Activated naive CD4-positive, alpha-beta T cell treated with anti-CD3 and anti-CD28 coated beads, Interleukin-2, amount 50 U/mL, for 24 hours (primary cell): ENCODE measurements around the gene HCN1.
"Not testable (repeated sequence)": the region's sequence is repeated elsewhere in the genome, so short reads cannot be mapped to it uniquely, and the experiment has no call there.

ENCODE experiments used
- H3K27ac Mint-ChIP-seq: one replicate; pipeline ENCODE4 v1.8.0; 2021; ENCODE audit warnings: mild to moderate bottlenecking, mixed read lengths
- H3K27me3 Mint-ChIP-seq: one replicate; pipeline ENCODE4 v1.8.0; 2021; ENCODE audit warnings: mixed read lengths
- H3K36me3 Mint-ChIP-seq: one replicate; pipeline ENCODE4 v1.8.0; 2021; ENCODE audit warnings: mixed read lengths
- H3K4me1 Mint-ChIP-seq: one replicate; pipeline ENCODE4 v1.8.0; 2021; ENCODE audit warnings: mixed read lengths
- H3K4me3 Mint-ChIP-seq: one replicate; pipeline ENCODE4 v1.8.0; 2021; ENCODE audit warnings: mild to moderate bottlenecking, mixed read lengths
- H3K9me3 Mint-ChIP-seq: one replicate; pipeline ENCODE4 v1.8.0; 2021; ENCODE audit warnings: mixed read lengths

The HCN1 gene

GRCh38 chr5:45532826-45533624, 163.2 kb downstream of the HCN1 start:
- H3K27me3 Mint-ChIP-seq: no peaks in the 10 kb centered on the region
- H3K4me3 Mint-ChIP-seq: no peak overlapping the region
- H3K4me1 Mint-ChIP-seq: no peaks in the 10 kb centered on the region
- no peaks in the 10 kb centered on the region for H3K9me3 Mint-ChIP-seq
- H3K27ac Mint-ChIP-seq: no peak overlapping the region
- H3K36me3 Mint-ChIP-seq: no peaks in the 10 kb centered on the region

GRCh38 chr5:45521067-45521466, 175.1 kb downstream of the HCN1 start:
- no peak overlapping the region for H3K27ac Mint-ChIP-seq
- no peak overlapping the region for H3K4me3 Mint-ChIP-seq
- H3K4me1 Mint-ChIP-seq: no peaks in the 10 kb centered on the region
- H3K36me3 Mint-ChIP-seq: no peaks in the 10 kb centered on the region
- no peaks in the 10 kb centered on the region for H3K27me3 Mint-ChIP-seq
- H3K9me3 Mint-ChIP-seq: no peaks in the 10 kb centered on the region

GRCh38 chr5:45512521-45512920, 183.7 kb downstream of the HCN1 start:
- no peaks in the 10 kb centered on the region for H3K27me3 Mint-ChIP-seq
- no peaks in the 10 kb centered on the region for H3K36me3 Mint-ChIP-seq
- H3K9me3 Mint-ChIP-seq: peaks cover 6% of the 10 kb centered on the region
- H3K27ac Mint-ChIP-seq: no peak overlapping the region
- no peaks in the 10 kb centered on the region for H3K4me1 Mint-ChIP-seq
- no peak overlapping the region for H3K4me3 Mint-ChIP-seq

GRCh38 chr5:45509371-45509770, 186.8 kb downstream of the HCN1 start:
- Mint-ChIP-seq H3K4me1 (no peaks in the 10 kb centered on the region), H3K9me3 (peaks cover 3% of the 10 kb centered on the region), H3K36me3 (no peaks in the 10 kb centered on the region), H3K27ac (no peak overlapping the region), H3K4me3 (no peak overlapping the region), H3K27me3 (no peaks in the 10 kb centered on the region)

GRCh38 chr5:45508135-45508534, 188.0 kb downstream of the HCN1 start:
- H3K4me1 Mint-ChIP-seq: no peaks in the 10 kb centered on the region
- no peak overlapping the region for H3K27ac Mint-ChIP-seq
- no peak overlapping the region for H3K4me3 Mint-ChIP-seq
- H3K36me3 Mint-ChIP-seq: no peaks in the 10 kb centered on the region
- no peaks in the 10 kb centered on the region for H3K27me3 Mint-ChIP-seq
- H3K9me3 Mint-ChIP-seq: peaks cover 2% of the 10 kb centered on the region

GRCh38 chr5:45507178-45507577, 189.0 kb downstream of the HCN1 start:
- H3K4me1 Mint-ChIP-seq: no peaks in the 10 kb centered on the region
- H3K27me3 Mint-ChIP-seq: no peaks in the 10 kb centered on the region
- H3K36me3 Mint-ChIP-seq: no peaks in the 10 kb centered on the region
- H3K9me3 Mint-ChIP-seq: peaks cover 5% of the 10 kb centered on the region
- no peak overlapping the region for H3K27ac Mint-ChIP-seq
- H3K4me3 Mint-ChIP-seq: no peak overlapping the region

- H3K27me3 Mint-ChIP-seq, H3K4me3 Mint-ChIP-seq, H3K4me1 Mint-ChIP-seq, H3K9me3 Mint-ChIP-seq, H3K27ac Mint-ChIP-seq, H3K36me3 Mint-ChIP-seq: not testable (repeated sequence)
Measured at GRCh38 chr5:45499006-45499405, 197.2 kb downstream of the HCN1 start.

GRCh38 chr5:45491368-45491767, 204.8 kb downstream of the HCN1 start:
- H3K27ac Mint-ChIP-seq: no peak overlapping the region
- no peak overlapping the region for H3K4me3 Mint-ChIP-seq
- H3K9me3 Mint-ChIP-seq: no peaks in the 10 kb centered on the region
- H3K36me3 Mint-ChIP-seq: no peaks in the 10 kb centered on the region
- H3K4me1 Mint-ChIP-seq: no peaks in the 10 kb centered on the region
- no peaks in the 10 kb centered on the region for H3K27me3 Mint-ChIP-seq

GRCh38 chr5:45484781-45485180, 211.4 kb downstream of the HCN1 start:
- no peaks in the 10 kb centered on the region for H3K4me1 Mint-ChIP-seq
- no peaks in the 10 kb centered on the region for H3K27me3 Mint-ChIP-seq
- H3K27ac Mint-ChIP-seq: no peak overlapping the region
- no peaks in the 10 kb centered on the region for H3K36me3 Mint-ChIP-seq
- H3K4me3 Mint-ChIP-seq: no peak overlapping the region
- no peaks in the 10 kb centered on the region for H3K9me3 Mint-ChIP-seq

- no peaks in the 10 kb centered on the region for H3K9me3 Mint-ChIP-seq
- H3K27ac Mint-ChIP-seq: no peak overlapping the region
- no peaks in the 10 kb centered on the region for H3K4me1 Mint-ChIP-seq
- no peaks in the 10 kb centered on the region for H3K36me3 Mint-ChIP-seq
- no peaks in the 10 kb centered on the region for H3K27me3 Mint-ChIP-seq
- no peak overlapping the region for H3K4me3 Mint-ChIP-seq
Measured at GRCh38 chr5:45454114-45454513, 242.1 kb downstream of the HCN1 start.

- H3K4me3 Mint-ChIP-seq, H3K36me3 Mint-ChIP-seq, H3K9me3 Mint-ChIP-seq, H3K4me1 Mint-ChIP-seq, H3K27me3 Mint-ChIP-seq, H3K27ac Mint-ChIP-seq: not testable (repeated sequence)
Measured at GRCh38 chr5:45444856-45445255, 251.3 kb downstream of the HCN1 start.

GRCh38 chr5:45440466-45440865, 255.7 kb downstream of the HCN1 start:
- Mint-ChIP-seq H3K4me3 (no peak overlapping the region), H3K36me3 (no peaks in the 10 kb centered on the region), H3K27me3 (no peaks in the 10 kb centered on the region), H3K9me3 (no peaks in the 10 kb centered on the region), H3K4me1 (no peaks in the 10 kb centered on the region), H3K27ac (no peak overlapping the region)

- Mint-ChIP-seq H3K9me3 (peaks cover 4% of the 10 kb centered on the region), H3K4me3 (no peak overlapping the region), H3K36me3 (no peaks in the 10 kb centered on the region), H3K4me1 (no peaks in the 10 kb centered on the region), H3K27ac (no peak overlapping the region), H3K27me3 (no peaks in the 10 kb centered on the region)
Measured at GRCh38 chr5:45437752-45438151, 258.4 kb downstream of the HCN1 start.

- no peak overlapping the region for H3K4me3 Mint-ChIP-seq
- no peaks in the 10 kb centered on the region for H3K9me3 Mint-ChIP-seq
- H3K4me1 Mint-ChIP-seq: no peaks in the 10 kb centered on the region
- H3K36me3 Mint-ChIP-seq: no peaks in the 10 kb centered on the region
- no peak overlapping the region for H3K27ac Mint-ChIP-seq
- H3K27me3 Mint-ChIP-seq: no peaks in the 10 kb centered on the region
Measured at GRCh38 chr5:45417285-45417998, 278.7 kb downstream of the HCN1 start.

GRCh38 chr5:45414620-45415573, 281.3 kb downstream of the HCN1 start:
- Mint-ChIP-seq H3K36me3 (no peaks in the 10 kb centered on the region), H3K27ac (no peak overlapping the region), H3K9me3 (no peaks in the 10 kb centered on the region), H3K4me1 (no peaks in the 10 kb centered on the region), H3K4me3 (no peak overlapping the region), H3K27me3 (no peaks in the 10 kb centered on the region)
